ENCODE results near the gene AMZ1. TPM values are rescaled to one million over a fixed set of nuclear protein-coding genes. Genes with fewer than 3 reads are reported as not detected.
"Not testable (repeated sequence)": the region's sequence is repeated elsewhere in the genome, so short reads cannot be mapped to it uniquely, and the experiment has no call there.

Gene AMZ1
- total RNA-seq, 4 donors from 2014 or later, result 0.19 to 1.1 TPM; not detected in 2

DNA sequence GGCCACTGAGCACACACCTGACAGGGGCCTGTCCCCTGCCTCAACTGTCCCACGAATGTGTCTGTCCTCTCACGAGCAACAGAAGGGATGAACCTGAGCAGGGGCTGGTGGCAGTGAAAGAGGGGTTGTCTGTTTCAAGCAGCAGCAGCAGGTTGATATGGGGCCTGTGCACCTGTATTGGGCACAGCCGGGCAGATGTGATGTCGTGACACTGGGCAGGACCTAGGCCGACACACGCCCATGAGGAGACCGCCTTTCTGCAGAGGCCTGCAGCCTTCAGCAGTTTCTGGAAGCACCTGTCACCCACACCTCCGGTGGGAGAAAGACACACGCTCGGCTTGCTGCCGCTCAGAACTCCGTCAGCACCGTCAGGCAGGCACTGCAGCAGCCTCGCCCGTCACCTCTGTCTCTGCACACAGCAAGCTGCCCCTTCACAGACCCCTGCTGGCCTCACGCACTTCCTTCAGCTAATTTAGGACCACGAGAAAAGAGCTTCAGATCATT, 48.5 kb downstream of the AMZ1 start:
- ATAC-seq (ENCODE audit: low FRiP score), result no peak
- TF ChIP-seq, protein P1, sequence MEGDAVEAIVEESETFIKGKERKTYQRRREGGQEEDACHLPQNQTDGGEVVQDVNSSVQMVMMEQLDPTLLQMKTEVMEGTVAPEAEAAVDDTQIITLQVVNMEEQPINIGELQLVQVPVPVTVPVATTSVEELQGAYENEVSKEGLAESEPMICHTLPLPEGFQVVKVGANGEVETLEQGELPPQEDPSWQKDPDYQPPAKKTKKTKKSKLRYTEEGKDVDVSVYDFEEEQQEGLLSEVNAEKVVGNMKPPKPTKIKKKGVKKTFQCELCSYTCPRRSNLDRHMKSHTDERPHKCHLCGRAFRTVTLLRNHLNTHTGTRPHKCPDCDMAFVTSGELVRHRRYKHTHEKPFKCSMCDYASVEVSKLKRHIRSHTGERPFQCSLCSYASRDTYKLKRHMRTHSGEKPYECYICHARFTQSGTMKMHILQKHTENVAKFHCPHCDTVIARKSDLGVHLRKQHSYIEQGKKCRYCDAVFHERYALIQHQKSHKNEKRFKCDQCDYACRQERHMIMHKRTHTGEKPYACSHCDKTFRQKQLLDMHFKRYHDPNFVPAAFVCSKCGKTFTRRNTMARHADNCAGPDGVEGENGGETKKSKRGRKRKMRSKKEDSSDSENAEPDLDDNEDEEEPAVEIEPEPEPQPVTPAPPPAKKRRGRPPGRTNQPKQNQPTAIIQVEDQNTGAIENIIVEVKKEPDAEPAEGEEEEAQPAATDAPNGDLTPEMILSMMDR (IDR thresholded peaks at IDR 0.05), result no peak
- no peak for DNase-seq (ENCODE audit: low spot score)

DNA sequence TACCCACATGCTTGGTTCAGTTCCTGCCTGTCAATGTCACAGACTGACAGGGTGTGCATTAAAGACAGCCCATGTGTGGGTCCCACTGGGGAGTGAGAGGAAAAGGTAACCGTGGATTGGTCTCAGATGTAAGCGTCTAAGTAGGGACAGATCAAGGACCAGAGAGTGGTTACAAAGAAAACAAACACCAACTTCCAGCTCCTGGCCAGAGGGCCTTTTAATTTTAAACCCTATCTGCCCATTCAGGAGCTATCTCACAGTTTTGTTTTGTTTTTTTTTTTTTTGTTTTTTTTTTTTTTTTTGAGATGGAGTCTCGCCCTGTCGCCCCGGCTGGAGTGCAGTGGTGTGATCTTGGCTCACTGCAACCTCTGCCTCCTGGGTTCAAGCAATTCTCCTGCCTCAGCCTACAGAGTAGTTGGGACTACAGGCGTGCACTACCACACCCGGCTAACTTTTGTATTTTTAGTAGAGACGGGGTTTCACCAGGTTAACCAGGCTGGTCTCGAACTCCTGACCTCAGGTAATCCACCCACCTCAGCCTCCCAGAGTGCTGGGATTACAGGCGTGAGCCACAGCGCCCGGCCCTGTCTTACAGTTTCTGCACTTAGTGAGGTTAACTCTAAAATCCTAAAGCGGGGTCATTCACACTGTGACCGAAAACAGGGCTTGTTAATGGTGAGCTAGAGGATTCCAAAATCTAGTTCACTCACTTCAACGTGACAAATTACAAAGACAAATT, 49.2 kb downstream of the AMZ1 start:
- not testable (repeated sequence) for ATAC-seq (ENCODE audit: low FRiP score); DNase-seq (ENCODE audit: low spot score)

DNA sequence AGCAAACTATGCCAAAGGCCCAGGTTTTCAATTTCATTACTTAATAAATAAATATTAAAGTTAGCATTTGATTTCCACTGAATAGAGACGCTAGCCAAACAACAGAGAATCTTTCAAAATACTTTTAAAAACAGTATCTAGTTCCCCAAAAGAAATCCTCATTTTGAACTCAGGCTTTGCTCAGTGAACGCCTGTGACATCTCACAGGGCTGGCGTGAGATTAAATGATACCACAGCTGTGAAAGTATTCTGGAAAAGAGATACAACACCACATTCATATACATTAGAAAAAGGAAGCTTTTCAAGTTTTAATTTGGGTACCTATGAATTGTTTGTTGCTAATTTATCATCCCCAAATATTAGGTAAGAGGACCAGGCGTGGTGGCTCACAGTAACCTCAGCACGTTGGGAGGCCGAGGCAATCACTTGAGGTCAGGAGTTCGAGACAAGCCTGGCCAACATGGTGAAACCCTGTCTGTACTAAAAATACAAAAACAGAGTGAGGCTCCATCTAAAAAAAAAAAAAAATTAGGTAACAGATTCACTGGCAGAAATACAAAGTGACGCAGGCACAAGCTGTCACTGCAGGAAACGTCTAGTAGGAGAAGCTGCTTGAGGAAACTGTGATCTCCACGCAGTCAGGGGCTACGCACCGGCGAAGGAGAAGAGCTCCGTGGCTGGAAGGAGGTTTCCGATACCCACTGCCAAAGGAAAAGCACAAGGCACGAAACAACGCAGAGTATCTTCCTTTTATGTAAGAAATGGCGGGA, 50.0 kb downstream of the AMZ1 start:
- TF ChIP-seq, protein P1 (IDR thresholded peaks at IDR 0.05), result no peak
- DNase-seq (ENCODE audit: low spot score), result no peak
- ATAC-seq (ENCODE audit: low FRiP score), result no peak

DNA sequence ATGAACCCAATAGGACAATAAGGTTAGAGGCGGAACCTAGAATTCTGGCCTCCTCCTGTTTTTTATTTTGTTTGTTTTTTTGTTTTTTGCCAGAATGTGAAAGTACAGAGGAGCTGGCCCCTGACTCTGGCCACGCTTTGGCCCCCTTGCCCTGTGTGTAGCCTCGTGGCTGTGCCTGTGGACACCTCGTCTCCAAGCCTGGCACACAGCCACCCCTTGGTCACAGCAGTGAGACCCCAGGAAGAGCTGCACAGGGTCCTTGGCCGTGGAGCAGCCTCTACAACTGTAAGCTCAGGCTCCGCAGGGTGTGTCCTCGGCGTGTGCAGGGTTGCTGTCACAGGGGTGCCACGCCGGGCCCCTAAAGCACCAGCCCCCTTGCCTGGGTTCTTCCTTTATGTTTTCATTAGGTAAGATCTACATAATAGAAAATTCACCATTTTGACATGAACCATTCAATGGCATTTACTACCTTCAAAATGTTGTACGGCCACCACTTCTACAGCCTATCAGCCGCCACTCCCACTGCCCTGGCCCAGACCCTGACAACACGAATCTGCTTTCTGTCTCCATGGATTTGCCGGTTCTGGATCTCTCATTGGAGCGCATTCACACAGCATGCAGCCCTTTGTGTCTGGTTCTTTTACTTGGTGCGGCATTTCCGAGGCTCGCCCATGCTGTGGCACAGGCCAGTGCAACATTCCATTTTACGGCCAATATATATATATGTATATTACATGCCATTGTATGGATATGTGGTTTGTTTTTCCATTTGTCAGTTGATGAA, 51.0 kb downstream of the AMZ1 start:
- TF ChIP-seq, protein P1 (IDR thresholded peaks at IDR 0.05), result no peak
- ATAC-seq (ENCODE audit: low FRiP score) (no peak), DNase-seq (ENCODE audit: low spot score) (no peak)

DNA sequence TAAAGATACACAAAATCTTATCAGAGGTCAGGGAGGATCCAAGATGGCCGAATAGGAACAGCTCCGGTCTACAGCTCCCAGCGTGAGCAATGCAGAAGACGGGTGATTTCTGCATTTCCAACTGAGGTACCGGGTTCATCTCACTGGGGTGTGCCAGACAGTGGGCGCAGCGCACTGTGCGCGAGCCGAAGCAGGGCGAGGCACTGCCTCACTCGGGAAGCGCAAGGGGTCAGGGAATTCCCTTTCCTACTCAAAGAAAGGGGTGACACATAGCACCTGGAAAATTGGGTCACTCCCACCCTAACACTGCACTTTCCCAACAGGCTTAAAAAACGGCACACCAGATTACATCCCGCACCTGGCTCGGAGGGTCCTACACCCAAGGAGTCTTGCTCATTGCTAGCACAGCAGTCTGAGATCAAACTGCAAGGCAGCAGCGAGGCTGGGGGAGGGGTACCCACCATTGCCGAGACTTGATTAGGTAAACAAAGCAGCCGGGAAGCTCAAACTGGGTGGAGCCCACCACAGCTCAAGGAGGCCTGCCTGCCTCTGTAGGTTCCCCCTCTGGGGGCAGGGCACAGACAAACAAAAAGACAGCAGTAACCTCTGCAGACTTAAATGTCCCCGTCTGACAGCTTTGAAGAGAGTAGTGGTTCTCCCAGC, 55.7 kb downstream of the AMZ1 start:
- not testable (repeated sequence) for DNase-seq (ENCODE audit: low spot score); ATAC-seq (ENCODE audit: low FRiP score)

DNA sequence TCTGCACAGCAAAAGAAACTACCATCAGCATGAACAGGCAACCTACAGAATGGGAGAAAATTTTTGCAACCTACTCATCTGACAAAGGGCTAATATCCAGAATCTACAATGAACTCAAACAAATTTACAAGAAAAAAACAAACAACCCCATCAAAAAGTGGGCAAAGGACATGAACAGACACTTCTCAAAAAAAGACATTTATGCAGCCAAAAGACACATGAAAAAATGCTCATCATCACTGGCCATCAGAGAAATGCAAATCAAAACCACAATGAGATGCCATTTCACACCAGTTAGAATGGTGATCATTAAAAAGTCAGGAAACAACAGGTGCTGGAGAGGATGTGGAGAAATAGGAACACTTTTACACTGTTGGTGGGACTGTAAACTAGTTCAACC, 60.7 kb downstream of the AMZ1 start:
- not testable (repeated sequence) for ATAC-seq (ENCODE audit: low FRiP score)

DNA sequence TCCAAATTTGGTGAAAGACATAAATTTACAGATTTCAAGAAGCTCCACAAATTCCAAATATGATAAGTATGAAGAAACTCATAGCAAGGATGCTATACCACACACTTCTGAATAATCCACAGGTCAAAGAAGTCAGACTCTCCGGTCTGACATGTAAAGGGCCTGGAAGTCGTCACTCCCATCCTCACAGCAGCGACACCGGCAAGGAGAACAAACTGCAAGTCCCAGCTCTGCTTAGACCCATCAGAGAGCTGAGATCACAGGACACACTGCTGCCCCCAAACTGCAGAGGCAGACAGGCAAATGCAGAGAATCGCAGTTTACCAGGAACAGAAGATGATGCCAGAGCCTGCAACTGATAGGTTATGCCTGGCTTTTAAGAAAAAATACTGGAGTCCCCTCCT, 62.0 kb downstream of the AMZ1 start:
- TF ChIP-seq, protein P1 (IDR thresholded peaks at IDR 0.05), result no peak
- ATAC-seq (ENCODE audit: low FRiP score), result no peak

More for the DNA sequence above, 60.7 kb downstream of the AMZ1 start:
- not testable (repeated sequence) for DNase-seq (ENCODE audit: low spot score)

DNA sequence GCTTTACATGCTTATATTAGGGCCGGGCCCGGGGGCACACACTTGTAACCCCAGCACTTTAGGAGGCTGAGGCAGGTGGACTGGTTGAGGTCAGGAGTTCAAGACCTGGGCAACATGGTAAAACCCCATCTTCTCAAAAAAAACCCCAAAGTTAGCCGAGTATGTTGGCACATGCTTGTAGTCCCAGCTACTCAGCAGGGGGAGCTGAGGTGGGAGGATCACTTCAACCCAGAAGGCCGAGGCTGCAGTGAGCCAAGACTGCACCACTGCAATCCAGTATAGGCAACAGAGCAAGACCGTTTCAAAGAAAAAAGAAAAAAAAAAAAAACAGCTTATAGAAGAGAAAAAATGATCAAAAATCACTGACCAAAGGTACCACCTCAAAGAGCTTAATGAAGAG, 63.1 kb downstream of the AMZ1 start:
- TF ChIP-seq, protein P1 (IDR thresholded peaks at IDR 0.05), result no peak

More for the DNA sequence above, 62.0 kb downstream of the AMZ1 start:
- no peak for DNase-seq (ENCODE audit: low spot score)

More for the DNA sequence above, 63.1 kb downstream of the AMZ1 start:
- no peak for ATAC-seq (ENCODE audit: low FRiP score)
- DNase-seq (ENCODE audit: low spot score), result no peak

All from omental fat pad (tissue), 4 donors.